HEK293 (cell line): ENCODE results near the gene TTC4.

Source experiments
- CTCF ChIA-PET: fragments of 350-600 bp; formaldehyde crosslinking; extraction: SDS; loops from one replicate; lab custom pipeline; 2021; ENCODE audit warnings: antibody characterized with exemption; lab: Yijun Ruan, JAX
- POLR2A ChIA-PET: fragments of 300-600 bp; formaldehyde crosslinking; extraction: SDS; loops from one replicate; lab custom pipeline; 2020; ENCODE audit warnings: antibody characterized with exemption, inconsistent platforms; lab: Yijun Ruan, JAX
- H3K27ac ChIP-seq: fragments of 200-500 bp; sonication (Bioruptor generic); 2 replicates; pipeline ENCODE4 v1.5.1; 2014; ENCODE audit warnings: low read depth, low read length, control low read depth, inconsistent platforms; ENCODE audit errors: extremely low read depth
- H3K36me3 ChIP-seq, 2 experiments: fragments of 200-500 bp in 1 of 2; sonication (Bioruptor generic) in 1 of 2; 1 replicate in 1 of 2; 2 replicates in 1 of 2; pipeline ENCODE4 v1.5.1; 2014 to 2017; ENCODE audit warnings: inconsistent platforms in 2 of 2, low read length in 2 of 2; ENCODE audit not compliant: control insufficient read depth in 2 of 2, insufficient read depth in 1 of 2
- H3K4me1 ChIP-seq: fragments of 200-500 bp; sonication (Bioruptor generic); 2 replicates; pipeline ENCODE4 v1.5.1; 2014; ENCODE audit warnings: mild to moderate bottlenecking, low read length, inconsistent platforms; ENCODE audit not compliant: control insufficient read depth, insufficient read depth
- H3K4me3 ChIP-seq: 2 replicates; pipeline ENCODE4 v1.5.1; 2011; ENCODE audit warnings: low read depth, mild to moderate bottlenecking, control low read depth, low read length, moderate library complexity
- H3K9me3 ChIP-seq: fragments of 200-500 bp; sonication (Bioruptor generic); 2 replicates; pipeline ENCODE4 v1.5.1; 2014; ENCODE audit warnings: low read depth, low read length, inconsistent platforms; ENCODE audit not compliant: control insufficient read depth, insufficient read depth
- GLI4 ChIP-seq: fragments of 450-650 bp; formaldehyde crosslinking; IDR thresholded peaks from 2 replicates; pipeline ENCODE4 v1.5.1; 2016; ENCODE audit warnings: missing biosample characterization, missing genetic modification characterization
- KLF7 ChIP-seq: fragments of 450-650 bp; formaldehyde crosslinking; IDR thresholded peaks from 2 replicates; pipeline ENCODE4 v1.5.1; 2016; ENCODE audit warnings: missing biosample characterization, missing genetic modification characterization, borderline replicate concordance
- PATZ1 ChIP-seq: fragments of 450-650 bp; formaldehyde crosslinking; IDR thresholded peaks from 2 replicates; pipeline ENCODE4 v1.5.1; 2016; ENCODE audit warnings: missing biosample characterization, missing genetic modification characterization
- REPIN1 ChIP-seq: fragments of 450-650 bp; formaldehyde crosslinking; IDR thresholded peaks from 2 replicates; pipeline ENCODE4 v1.5.1; 2017; ENCODE audit warnings: missing biosample characterization, missing genetic modification characterization, low read depth
- SETDB1 ChIP-seq: IDR thresholded peaks from one replicate; pipeline ENCODE4 v1.6.1; 2017; ENCODE audit warnings: mild to moderate bottlenecking, low read length, moderate library complexity, mixed read lengths; ENCODE audit not compliant: insufficient read length
- TSHZ1 ChIP-seq: fragments of 450-650 bp; formaldehyde crosslinking; IDR thresholded peaks from 2 replicates; pipeline ENCODE4 v1.5.1; 2016; ENCODE audit warnings: missing biosample characterization, missing genetic modification characterization, borderline replicate concordance
- WT1 ChIP-seq: fragments of 450-650 bp; formaldehyde crosslinking; IDR thresholded peaks from 2 replicates; pipeline ENCODE4 v1.5.1; 2016; ENCODE audit warnings: missing biosample characterization, missing genetic modification characterization
- ZFP3 ChIP-seq: fragments of 450-650 bp; formaldehyde crosslinking; IDR thresholded peaks from 2 replicates; pipeline ENCODE4 v1.5.1; 2016; ENCODE audit warnings: low read depth, missing biosample characterization, missing genetic modification characterization
- ZNF175 ChIP-seq: fragments of 450-650 bp; formaldehyde crosslinking; IDR thresholded peaks from 2 replicates; pipeline ENCODE4 v1.5.1; 2016; ENCODE audit warnings: missing biosample characterization, missing genetic modification characterization
- ZNF18 ChIP-seq: fragments of 450-650 bp; formaldehyde crosslinking; IDR thresholded peaks from 2 replicates; pipeline ENCODE4 v1.5.1; 2016; ENCODE audit warnings: missing biosample characterization, missing genetic modification characterization
- ZNF423 ChIP-seq: fragments of 450-650 bp; formaldehyde crosslinking; IDR thresholded peaks from 2 replicates; pipeline ENCODE4 v1.5.1; 2016; ENCODE audit warnings: missing biosample characterization, missing genetic modification characterization
- ZNF518A ChIP-seq: fragments of 450-650 bp; formaldehyde crosslinking; conservative IDR thresholded peaks from 2 replicates; pipeline ENCODE4 v1.5.1; 2016; ENCODE audit warnings: low read depth, missing biosample characterization, missing genetic modification characterization
- ZNF521 ChIP-seq: fragments of 450-650 bp; formaldehyde crosslinking; IDR thresholded peaks from 2 replicates; pipeline ENCODE4 v1.5.1; 2017; ENCODE audit warnings: missing biosample characterization, mild to moderate bottlenecking, missing genetic modification characterization
- ZNF530 ChIP-seq: fragments of 450-650 bp; formaldehyde crosslinking; IDR thresholded peaks from 2 replicates; pipeline ENCODE4 v1.5.1; 2016; ENCODE audit warnings: low read depth, missing biosample characterization, missing genetic modification characterization
- ZNF555 ChIP-seq: fragments of 450-650 bp; formaldehyde crosslinking; conservative IDR thresholded peaks from 2 replicates; pipeline ENCODE4 v1.5.1; 2017; ENCODE audit warnings: missing biosample characterization, mild to moderate bottlenecking, missing genetic modification characterization, inconsistent platforms
- ZNF580 ChIP-seq: fragments of 450-650 bp; formaldehyde crosslinking; IDR thresholded peaks from 2 replicates; pipeline ENCODE4 v1.5.1; 2016; ENCODE audit warnings: missing biosample characterization, missing genetic modification characterization
- ZNF624 ChIP-seq: fragments of 450-650 bp; formaldehyde crosslinking; IDR thresholded peaks from 2 replicates; pipeline ENCODE4 v1.5.1; 2017; ENCODE audit warnings: missing biosample characterization, missing genetic modification characterization

Gene TTC4

GRCh38 chr1:54741531-54741930 is 25.9 kb downstream of the TTC4 start:
- TF ChIP-seq TSHZ1, result no peak
- TF ChIP-seq ZNF624, result no peak
- TF ChIP-seq ZNF18 (tag by site-specific recombination), result no peak
- TF ChIP-seq ZNF518A (tag by site-specific recombination), result no peak
- TF ChIP-seq ZNF530 (tag by site-specific recombination), result no peak
- no peak for TF ChIP-seq KLF7 (tag by site-specific recombination)
- no peak for TF ChIP-seq ZNF580 (tag by site-specific recombination)
- no peak for TF ChIP-seq GLI4
- no peak for TF ChIP-seq ZNF175 (tag by site-specific recombination)
- no peak for TF ChIP-seq ZNF423 (tag by site-specific recombination)
- TF ChIP-seq WT1, result no peak
- TF ChIP-seq ZFP3 (tag by site-specific recombination), result no peak
- TF ChIP-seq SETDB1, result no peak
- no peak for TF ChIP-seq REPIN1 (tag by site-specific recombination)
- no peak for TF ChIP-seq ZNF555 (tag by site-specific recombination)
- TF ChIP-seq PATZ1 (tag by site-specific recombination), result no peak
- TF ChIP-seq ZNF521 (tag by site-specific recombination), result no peak
- TF ChIP-seq, all 188 proteins: peak for 0
- peaks cover 17 to 79% of the 10 kb centered on the region in 2 experiments for H3K36me3 ChIP-seq
- H3K27ac ChIP-seq, result no peak overlapping the region
- POLR2A ChIA-PET, result no interaction called here
- CTCF ChIA-PET, result no interaction called here
- no peaks in the 10 kb centered on the region for H3K9me3 ChIP-seq
- H3K4me1 ChIP-seq, result no peaks in the 10 kb centered on the region
- no peak overlapping the region for H3K4me3 ChIP-seq
